HG03175 (cell line): ENCODE measurements around the gene PAK1IP1.
"Not testable (repeated sequence)": the region's sequence is repeated elsewhere in the genome, so short reads cannot be mapped to it uniquely, and the experiment has no call there.

Source experiments
- ATAC-seq: cut with Tn5 transposase; IDR thresholded peaks from one replicate; pipeline ENCODE4 v1.9.1; 2021; ENCODE audit warnings: mild to moderate bottlenecking, moderate library complexity; ENCODE audit not compliant: unreplicated experiment

Gene PAK1IP1

GRCh38 chr6:10690651-10691445, 3.9 kb upstream of the PAK1IP1 start:
- no peak for ATAC-seq

GRCh38 chr6:10692965-10693538, 1.7 kb upstream of the PAK1IP1 start:
- no peak for ATAC-seq

GRCh38 chr6:10695086-10695657, 400 bp downstream of the PAK1IP1 start:
- no peak for ATAC-seq

GRCh38 chr6:10696655-10697054, 1.9 kb downstream of the PAK1IP1 start:
- no peak for ATAC-seq

GRCh38 chr6:10713962-10714361, 19.2 kb downstream of the PAK1IP1 start:
- no peak for ATAC-seq

- no peak for ATAC-seq
Observed at GRCh38 chr6:10719296-10719963, 24.7 kb downstream of the PAK1IP1 start.

- no peak for ATAC-seq
Observed at GRCh38 chr6:10719964-10720264, 25.1 kb downstream of the PAK1IP1 start.

GRCh38 chr6:10720265-10720959, 25.6 kb downstream of the PAK1IP1 start:
- ATAC-seq, result peak; percentile 37

GRCh38 chr6:10720960-10721849, 26.4 kb downstream of the PAK1IP1 start:
- ATAC-seq, result not testable (repeated sequence)

GRCh38 chr6:10721850-10722569, 27.2 kb downstream of the PAK1IP1 start:
- ATAC-seq, result no peak

GRCh38 chr6:10722570-10722819, 27.7 kb downstream of the PAK1IP1 start:
- ATAC-seq, result no peak

GRCh38 chr6:10722820-10723566, 28.2 kb downstream of the PAK1IP1 start, which contains the start of gene TMEM14C:
Gene TMEM14C (plus strand): TSS chr6:10723070. CDS start chr6:10724614, 1,544 bp downstream.
- peak; percentile 96 for ATAC-seq

- no peak for ATAC-seq
Observed at GRCh38 chr6:10723567-10723881, 28.8 kb downstream of the PAK1IP1 start.

GRCh38 chr6:10725044-10725443, 30.3 kb downstream of the PAK1IP1 start:
- ATAC-seq, result no peak

- ATAC-seq, result no peak
Observed at GRCh38 chr6:10725716-10726115, 30.9 kb downstream of the PAK1IP1 start.

GRCh38 chr6:10730254-10730653, 35.5 kb downstream of the PAK1IP1 start:
- ATAC-seq, result no peak

GRCh38 chr6:10733151-10733715, 38.5 kb downstream of the PAK1IP1 start:
- no peak for ATAC-seq

- ATAC-seq, result no peak
Observed at GRCh38 chr6:10733863-10734262, 39.1 kb downstream of the PAK1IP1 start.

GRCh38 chr6:10736731-10737130, 42.0 kb downstream of the PAK1IP1 start:
- ATAC-seq, result no peak
